Skeletal muscle satellite cell (primary cell): ENCODE measurements around the gene DBNL.

Source experiments
- H3K27me3 ChIP-seq: 2 replicates; pipeline ENCODE4 v1.7.0; 2013; ENCODE audit warnings: low read length; ENCODE audit not compliant: control insufficient read depth, insufficient read depth
- H3K36me3 ChIP-seq: 2 replicates; pipeline ENCODE4 v1.7.0; 2013; ENCODE audit warnings: mild to moderate bottlenecking, control low read depth, low read length; ENCODE audit not compliant: insufficient read depth
- H3K4me1 ChIP-seq: 2 replicates; pipeline ENCODE4 v1.7.0; 2013; ENCODE audit warnings: low read length; ENCODE audit not compliant: control insufficient read depth, insufficient read depth
- H3K4me2 ChIP-seq: 2 replicates; pipeline ENCODE4 v1.7.0; 2013; ENCODE audit warnings: mild to moderate bottlenecking, low read length
- H3K4me3 ChIP-seq: 2 replicates; pipeline ENCODE4 v1.7.0; 2013; ENCODE audit warnings: low read length
- H3K9ac ChIP-seq: 2 replicates; pipeline ENCODE4 v1.7.0; 2013; ENCODE audit warnings: mild to moderate bottlenecking, low read depth, low read length, moderate library complexity
- H3K9me3 ChIP-seq: replicated peaks from 2 replicates; pipeline ENCODE4 v1.7.0; 2013; ENCODE audit warnings: mild to moderate bottlenecking, control low read depth, low read length

The DBNL gene

DNA sequence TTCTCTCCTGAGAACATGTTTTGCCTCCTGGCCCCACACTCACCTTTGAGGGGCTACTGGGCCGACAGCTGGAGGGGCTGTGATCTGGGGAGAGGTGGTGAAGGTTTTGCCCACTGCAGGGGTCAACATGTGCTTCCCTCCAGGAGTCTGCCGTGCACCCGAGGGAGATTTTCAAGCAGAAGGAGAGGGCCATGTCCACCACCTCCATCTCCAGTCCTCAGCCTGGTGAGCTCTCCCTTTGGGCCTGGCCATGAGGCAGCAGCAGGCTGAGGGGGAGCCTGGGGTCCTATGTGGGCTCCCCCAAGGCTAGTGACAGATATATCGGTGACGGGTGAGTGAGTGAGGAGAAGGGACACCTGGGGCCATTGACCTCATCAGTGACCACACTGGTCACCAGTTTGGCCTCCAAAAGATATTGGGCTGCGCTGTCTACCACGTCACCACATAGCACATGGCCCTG lies 14.3 kb downstream of the DBNL start:
- Histone ChIP-seq H3K4me2 (no peak overlapping the region), H3K36me3 (peaks cover 82% of the 10 kb centered on the region), H3K9ac (no peak overlapping the region), H3K9me3 (no peaks in the 10 kb centered on the region), H3K4me3 (no peak overlapping the region), H3K27me3 (no peaks in the 10 kb centered on the region), H3K4me1 (no peaks in the 10 kb centered on the region)

DNA sequence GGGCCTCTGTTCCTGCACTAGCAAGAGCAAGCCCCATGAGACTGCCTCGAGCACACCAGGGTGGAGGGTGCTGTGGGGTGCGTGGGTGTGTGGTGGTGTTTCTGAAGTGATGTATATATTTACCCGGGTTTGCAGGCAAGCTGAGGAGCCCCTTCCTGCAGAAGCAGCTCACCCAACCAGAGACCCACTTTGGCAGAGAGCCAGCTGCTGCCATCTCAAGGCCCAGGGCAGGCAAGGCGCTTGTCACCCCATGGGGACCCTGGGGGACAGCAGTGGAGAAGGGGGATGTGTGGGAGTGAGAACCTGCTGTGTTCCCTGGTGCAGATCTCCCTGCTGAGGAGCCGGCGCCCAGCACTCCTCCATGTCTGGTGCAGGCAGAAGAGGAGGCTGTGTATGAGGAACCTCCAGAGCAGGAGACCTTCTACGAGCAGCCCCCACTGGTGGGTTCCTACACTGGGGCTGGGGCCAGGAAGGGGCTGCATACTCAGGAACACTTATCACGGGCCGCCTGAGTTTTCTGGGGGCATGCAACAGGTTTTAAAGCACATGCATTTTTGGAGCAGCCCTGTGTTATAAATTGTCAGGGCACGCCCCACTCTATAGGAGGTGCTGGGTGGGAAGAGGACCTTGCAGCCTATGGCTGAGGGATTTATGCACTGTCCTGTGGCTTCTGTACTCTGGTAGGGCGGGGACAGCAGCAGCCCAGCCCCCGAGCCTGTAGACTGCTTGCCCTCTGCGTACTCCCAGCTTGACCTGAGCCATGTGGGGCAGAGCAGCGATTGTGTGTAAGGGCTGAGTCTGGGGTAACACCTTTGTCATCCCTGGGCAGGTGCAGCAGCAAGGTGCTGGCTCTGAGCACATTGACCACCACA lies 15.0 kb downstream of the DBNL start:
- Histone ChIP-seq H3K4me3 (no peak overlapping the region), H3K4me2 (no peak overlapping the region), H3K9me3 (no peaks in the 10 kb centered on the region), H3K36me3 (peaks cover 81% of the 10 kb centered on the region), H3K9ac (no peak overlapping the region), H3K4me1 (no peaks in the 10 kb centered on the region), H3K27me3 (no peaks in the 10 kb centered on the region)

DNA sequence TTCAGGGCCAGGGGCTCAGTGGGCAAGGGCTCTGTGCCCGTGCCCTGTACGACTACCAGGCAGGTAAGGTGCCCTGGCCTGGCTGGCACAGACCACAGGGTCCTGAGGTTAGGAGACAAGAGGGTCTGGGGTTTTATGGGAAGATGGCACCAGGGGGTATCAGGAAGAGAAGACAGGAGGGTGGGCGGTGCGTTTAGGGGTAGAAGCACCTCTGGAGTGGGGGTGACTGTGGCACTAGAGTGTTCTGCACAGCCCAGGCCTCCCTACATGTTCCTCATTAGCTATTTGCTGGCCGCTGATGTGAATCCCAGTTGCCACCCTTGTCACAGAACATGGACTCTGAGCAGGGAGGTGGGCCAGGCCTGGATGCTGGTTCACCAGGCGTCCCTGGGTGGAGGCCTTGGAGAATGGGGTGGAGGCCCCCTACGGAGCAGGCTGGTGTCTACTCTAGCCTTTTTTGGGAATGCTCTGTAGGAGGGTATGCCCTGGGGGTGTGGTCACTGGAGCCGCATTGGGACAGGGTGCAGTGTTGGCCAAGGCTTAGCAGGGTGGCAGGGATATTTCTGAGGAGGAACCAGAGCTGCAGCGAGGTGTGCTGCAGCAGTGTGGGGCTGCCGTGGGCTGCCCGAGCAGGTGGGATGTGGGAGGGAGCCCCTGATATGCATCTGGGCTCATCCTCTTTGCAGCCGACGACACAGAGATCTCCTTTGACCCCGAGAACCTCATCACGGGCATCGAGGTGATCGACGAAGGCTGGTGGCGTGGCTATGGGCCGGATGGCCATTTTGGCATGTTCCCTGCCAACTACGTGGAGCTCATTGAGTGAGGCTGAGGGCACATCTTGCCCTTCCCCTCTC lies 15.8 kb downstream of the DBNL start:
- Histone ChIP-seq H3K27me3 (no peaks in the 10 kb centered on the region), H3K4me3 (no peak overlapping the region), H3K4me2 (no peak overlapping the region), H3K9me3 (no peaks in the 10 kb centered on the region), H3K4me1 (peaks cover 3% of the 10 kb centered on the region), H3K9ac (no peak overlapping the region), H3K36me3 (peaks cover 73% of the 10 kb centered on the region)

DNA sequence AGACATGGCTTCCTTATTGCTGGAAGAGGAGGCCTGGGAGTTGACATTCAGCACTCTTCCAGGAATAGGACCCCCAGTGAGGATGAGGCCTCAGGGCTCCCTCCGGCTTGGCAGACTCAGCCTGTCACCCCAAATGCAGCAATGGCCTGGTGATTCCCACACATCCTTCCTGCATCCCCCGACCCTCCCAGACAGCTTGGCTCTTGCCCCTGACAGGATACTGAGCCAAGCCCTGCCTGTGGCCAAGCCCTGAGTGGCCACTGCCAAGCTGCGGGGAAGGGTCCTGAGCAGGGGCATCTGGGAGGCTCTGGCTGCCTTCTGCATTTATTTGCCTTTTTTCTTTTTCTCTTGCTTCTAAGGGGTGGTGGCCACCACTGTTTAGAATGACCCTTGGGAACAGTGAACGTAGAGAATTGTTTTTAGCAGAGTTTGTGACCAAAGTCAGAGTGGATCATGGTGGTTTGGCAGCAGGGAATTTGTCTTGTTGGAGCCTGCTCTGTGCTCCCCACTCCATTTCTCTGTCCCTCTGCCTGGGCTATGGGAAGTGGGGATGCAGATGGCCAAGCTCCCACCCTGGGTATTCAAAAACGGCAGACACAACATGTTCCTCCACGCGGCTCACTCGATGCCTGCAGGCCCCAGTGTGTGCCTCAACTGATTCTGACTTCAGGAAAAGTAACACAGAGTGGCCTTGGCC lies 16.6 kb downstream of the DBNL start:
- no peaks in the 10 kb centered on the region for H3K27me3 ChIP-seq
- H3K4me1 ChIP-seq: peaks cover 3% of the 10 kb centered on the region
- no peak overlapping the region for H3K4me2 ChIP-seq
- peaks cover 66% of the 10 kb centered on the region for H3K36me3 ChIP-seq
- H3K9me3 ChIP-seq: no peaks in the 10 kb centered on the region
- no peak overlapping the region for H3K9ac ChIP-seq
- no peak overlapping the region for H3K4me3 ChIP-seq

DNA sequence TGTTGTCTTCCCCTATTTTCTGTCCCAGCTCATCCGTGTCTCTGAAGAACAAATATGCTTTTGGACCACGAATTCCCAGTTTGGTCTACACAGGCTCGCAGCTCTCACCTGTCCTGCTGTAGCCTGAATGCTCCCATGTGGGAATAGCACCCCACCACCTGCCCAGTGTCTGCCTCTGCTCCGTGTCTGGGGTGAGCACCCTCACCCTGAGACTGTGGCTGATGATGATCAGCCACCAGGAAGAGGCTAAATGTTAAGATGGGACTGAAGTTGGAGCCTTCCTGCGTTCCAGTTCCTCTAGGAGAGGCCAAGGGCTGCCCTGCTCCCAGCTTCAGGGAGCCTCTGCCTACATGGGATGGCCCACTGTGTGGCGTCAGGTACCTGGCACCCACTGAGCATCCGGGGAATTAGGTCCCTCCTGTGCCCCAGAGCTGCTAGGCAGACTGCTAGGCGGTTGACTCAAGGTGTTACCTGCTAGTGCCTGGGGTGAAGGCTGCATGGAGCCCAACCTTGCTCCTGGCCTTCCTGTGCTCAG lies 17.2 kb downstream of the DBNL start:
- Histone ChIP-seq H3K36me3 (peaks cover 61% of the 10 kb centered on the region), H3K9me3 (no peaks in the 10 kb centered on the region), H3K4me2 (no peak overlapping the region), H3K27me3 (no peaks in the 10 kb centered on the region), H3K4me3 (no peak overlapping the region), H3K9ac (no peak overlapping the region), H3K4me1 (peaks cover 3% of the 10 kb centered on the region)

DNA sequence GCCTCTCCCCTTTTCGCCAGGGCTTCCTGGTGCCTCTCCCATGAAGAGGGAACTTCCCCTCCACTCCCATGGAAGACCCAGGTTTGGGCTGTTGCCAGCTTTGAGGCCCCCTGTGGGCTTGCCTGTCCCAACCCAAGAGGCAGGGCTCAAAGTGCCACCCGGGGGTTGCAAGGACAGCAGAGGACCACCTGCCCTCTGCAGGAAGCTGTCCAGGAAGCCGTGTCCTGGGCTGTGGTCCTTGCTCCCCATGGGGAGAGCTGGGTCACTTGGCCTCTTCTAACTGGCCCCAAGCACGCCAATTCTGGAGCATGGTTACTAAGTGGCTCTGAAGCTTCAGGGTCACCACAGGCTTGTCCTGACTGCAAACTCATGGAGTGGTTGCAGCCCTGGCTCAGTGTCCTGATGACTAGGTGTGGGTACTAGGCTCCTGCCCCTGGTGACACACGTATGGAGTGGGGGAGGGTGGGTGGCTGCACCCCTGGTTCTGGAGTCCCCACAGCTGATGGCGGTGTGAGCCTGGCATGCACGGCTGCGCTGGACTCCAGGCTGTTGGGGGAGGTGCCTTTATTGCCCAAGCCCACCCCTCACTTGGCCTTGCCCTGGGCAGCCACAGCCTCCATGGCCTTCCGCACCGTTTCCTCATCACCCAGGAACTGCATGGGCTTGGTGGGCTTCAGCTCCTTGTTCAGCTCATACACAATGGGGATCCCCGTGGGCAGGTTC lies 17.8 kb downstream of the DBNL start:
- H3K27me3 ChIP-seq: no peaks in the 10 kb centered on the region
- H3K4me3 ChIP-seq: no peak overlapping the region
- peaks cover 54% of the 10 kb centered on the region for H3K36me3 ChIP-seq
- H3K9me3 ChIP-seq: no peaks in the 10 kb centered on the region
- no peak overlapping the region for H3K9ac ChIP-seq
- no peak overlapping the region for H3K4me2 ChIP-seq
- H3K4me1 ChIP-seq: peaks cover 3% of the 10 kb centered on the region

DNA sequence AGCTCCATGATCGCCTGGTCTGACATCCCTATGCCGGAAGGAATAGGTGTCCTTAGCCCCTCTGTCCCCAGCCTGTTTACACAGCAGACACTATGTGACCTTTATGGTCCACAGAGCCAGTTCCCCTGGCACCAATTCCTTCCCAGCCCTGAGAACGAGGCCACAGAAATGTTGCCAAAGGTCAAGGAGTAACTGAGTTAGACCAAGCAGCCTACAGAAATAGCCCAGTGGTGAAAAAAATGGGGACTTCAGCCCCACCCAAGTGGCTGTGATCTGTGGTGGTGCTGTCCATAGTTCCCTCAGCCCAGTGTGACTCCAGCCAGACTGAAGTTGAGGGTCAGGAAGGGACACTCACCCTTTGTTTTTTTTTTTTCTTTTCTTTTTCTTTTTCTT lies 18.4 kb downstream of the DBNL start:
- Histone ChIP-seq H3K4me3 (no peak overlapping the region), H3K4me1 (peaks cover 3% of the 10 kb centered on the region), H3K4me2 (no peak overlapping the region), H3K36me3 (peaks cover 49% of the 10 kb centered on the region), H3K9me3 (no peaks in the 10 kb centered on the region), H3K9ac (no peak overlapping the region), H3K27me3 (no peaks in the 10 kb centered on the region)

DNA sequence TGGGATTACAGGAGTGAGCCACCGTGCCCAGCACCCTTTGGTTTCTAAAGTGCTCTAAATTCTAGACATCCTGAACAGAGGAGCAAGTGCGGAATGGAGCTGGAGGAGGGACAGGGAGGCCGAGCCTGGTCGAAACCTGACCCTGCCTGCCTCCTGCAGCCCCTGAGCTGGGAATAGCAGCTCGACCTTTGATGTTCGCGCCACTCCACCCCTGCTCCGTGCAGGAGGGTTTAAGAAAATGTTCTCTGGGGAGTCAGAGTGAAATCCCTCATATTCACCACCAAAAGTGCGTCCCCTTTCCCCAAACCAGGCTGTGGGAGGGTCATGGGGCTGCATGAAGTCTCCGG lies 19.0 kb downstream of the DBNL start:
- no peaks in the 10 kb centered on the region for H3K27me3 ChIP-seq
- no peaks in the 10 kb centered on the region for H3K9me3 ChIP-seq
- H3K9ac ChIP-seq: no peak overlapping the region
- H3K4me1 ChIP-seq: peaks cover 3% of the 10 kb centered on the region
- H3K36me3 ChIP-seq: peaks cover 43% of the 10 kb centered on the region
- H3K4me3 ChIP-seq: no peak overlapping the region
- H3K4me2 ChIP-seq: no peak overlapping the region

DNA sequence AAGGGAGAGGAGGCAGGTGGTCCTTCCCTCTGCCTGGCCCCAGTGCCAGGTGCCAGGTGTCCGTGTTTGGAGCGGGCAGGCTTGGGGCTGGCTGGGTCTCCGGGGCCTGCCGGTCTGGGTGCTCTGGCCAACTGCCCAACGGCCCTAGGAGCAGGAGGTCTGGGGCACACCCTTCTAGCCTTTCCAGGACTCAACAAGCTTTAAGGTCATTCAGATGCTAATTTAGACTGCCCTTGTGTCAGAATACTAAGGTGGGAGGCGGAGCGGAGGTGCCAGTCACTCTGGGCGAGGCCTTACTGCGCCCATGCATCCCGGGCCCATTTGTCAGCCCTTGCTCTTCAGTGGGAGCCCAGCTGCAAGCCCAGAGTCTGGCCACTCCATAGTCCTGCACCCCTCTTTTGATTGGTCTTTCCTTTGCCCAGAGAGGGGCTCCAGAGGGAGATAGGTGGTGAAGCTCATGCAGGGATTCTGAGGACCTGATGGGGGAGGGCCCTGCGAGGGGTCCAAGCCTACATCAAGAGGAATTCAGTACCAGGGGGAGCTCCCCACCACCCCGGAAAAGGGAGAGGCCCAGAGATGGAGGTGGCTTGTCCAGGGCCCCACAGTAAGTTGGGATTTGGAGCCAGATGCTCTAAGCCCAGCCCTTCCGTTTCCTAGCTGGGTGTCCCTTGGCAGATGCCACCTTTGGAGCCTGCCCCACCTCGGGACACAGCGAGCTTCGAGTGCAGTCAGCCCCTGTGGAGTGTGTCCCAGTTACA lies 19.6 kb downstream of the DBNL start:
- Histone ChIP-seq H3K4me1 (peaks cover 3% of the 10 kb centered on the region), H3K27me3 (no peaks in the 10 kb centered on the region), H3K9me3 (no peaks in the 10 kb centered on the region), H3K36me3 (peaks cover 37% of the 10 kb centered on the region), H3K9ac (no peak overlapping the region), H3K4me3 (no peak overlapping the region), H3K4me2 (no peak overlapping the region)

DNA sequence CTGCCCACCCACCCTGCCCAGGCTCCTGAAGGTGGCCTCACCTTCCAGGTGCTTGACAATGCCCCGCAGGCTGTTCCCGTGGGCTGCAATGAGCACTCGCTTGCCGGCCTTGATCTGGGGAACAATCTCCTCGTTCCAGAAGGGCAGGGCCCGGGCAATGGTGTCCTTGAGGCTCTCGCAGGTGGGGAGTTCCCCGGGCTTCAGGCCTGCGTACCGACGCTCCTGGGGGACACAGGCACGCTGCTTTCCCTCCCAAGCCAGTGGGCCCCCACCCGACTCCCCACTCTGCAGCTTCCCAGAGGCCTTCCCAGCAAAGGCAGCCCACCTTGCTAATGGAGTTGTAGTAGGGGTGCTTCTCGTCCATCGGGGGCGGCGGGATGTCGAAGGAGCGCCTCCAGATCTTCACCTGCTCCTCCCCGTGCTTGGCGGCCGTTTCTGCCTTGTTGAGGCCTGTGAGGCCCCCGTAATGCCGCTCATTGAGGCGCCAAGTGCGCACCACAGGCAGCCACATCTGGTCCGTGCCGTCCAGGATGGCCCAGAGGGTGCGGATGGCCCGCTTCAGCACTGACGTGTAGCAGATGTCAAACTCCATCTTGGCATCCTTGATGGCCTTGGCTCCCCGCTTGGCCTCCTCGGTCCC lies 20.4 kb downstream of the DBNL start:
- no peak overlapping the region for H3K4me2 ChIP-seq
- no peak overlapping the region for H3K4me3 ChIP-seq
- H3K9me3 ChIP-seq: no peaks in the 10 kb centered on the region
- H3K4me1 ChIP-seq: peaks cover 3% of the 10 kb centered on the region
- no peak overlapping the region for H3K9ac ChIP-seq
- H3K36me3 ChIP-seq: peaks cover 29% of the 10 kb centered on the region
- no peaks in the 10 kb centered on the region for H3K27me3 ChIP-seq
